CD4-positive, alpha-beta T cell treated with Interleukin-4 for 4 hours (primary cell): ENCODE data around the gene RCOR2.
"Not testable (repeated sequence)": the region's sequence is repeated elsewhere in the genome, so short reads cannot be mapped to it uniquely, and the experiment has no call there.

ENCODE experiments used
- DNase-seq: peaks from one replicate; pipeline ENCODE4 v3.0.0-alpha.2; 2020

Gene RCOR2

DNA sequence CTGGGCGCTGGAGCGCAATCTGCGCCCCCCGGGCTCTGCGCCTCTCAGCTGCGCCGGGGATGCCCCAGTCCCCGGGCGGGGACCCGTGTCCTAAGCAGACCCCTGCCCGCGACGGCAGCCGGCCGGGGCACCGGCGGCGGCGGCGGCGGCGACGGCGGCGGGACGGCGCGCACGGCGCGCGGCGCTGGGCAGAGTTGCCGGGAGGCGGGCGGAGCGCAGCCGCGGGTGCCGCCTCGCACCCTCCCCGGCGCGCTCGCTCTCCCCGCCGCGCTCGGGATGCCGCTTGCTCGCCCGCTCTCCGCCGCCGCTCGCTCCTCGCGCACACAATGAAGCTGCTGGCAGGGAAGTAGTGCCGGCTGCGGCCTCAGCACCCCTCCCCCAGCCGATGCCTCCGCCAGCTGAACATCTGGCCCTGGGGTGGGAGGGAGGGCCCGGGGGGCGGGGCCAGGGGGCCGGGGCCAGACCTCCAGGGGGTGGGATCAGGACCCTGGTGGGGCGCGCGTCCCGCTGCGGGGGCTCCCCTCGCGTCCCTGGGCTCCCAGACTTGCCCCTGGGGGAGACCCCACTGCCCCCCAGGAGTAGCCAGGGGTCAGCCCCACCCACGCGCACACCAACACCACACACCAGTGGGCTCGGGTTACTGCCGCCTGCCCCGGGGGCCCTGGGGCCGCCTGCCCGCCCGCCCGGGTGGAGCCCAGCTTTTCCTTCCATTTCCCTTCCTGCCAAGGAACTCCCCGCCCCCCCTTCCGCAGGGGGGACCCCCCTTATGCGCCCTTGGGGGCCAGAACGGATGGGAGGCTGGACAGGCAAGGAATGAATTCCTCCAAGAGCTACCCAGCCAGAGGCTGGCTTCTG is at the start of gene RCOR2:
Gene RCOR2, minus strand, starts transcription at position 328 of the 855 bp plus-strand sequence. CDS start 708 bp downstream, outside the sequence.
- peak; percentile 62 for DNase-seq

DNA sequence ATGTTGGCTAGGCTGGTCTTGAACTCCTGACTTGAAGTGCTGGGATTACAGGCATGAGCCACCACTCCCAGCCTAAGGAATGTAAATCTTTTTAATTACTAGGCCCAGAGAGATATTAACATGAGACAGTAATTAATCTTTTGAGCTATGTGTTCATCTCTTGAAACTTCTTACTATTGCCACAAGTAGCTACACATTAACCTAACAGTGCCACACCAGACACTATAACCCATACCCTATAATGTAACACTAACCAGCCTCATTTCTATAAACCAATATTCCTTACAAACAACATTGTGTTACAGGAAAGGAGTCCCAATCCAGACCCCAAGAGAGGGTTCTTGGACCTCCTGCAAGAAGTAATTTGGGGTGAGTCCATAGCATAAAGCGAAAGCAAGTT is 49.5 kb upstream of the RCOR2 start:
- no peak for DNase-seq

- DNase-seq = not testable (repeated sequence)
Measured at GRCh38 chr11:63963895-63964294, 46.9 kb upstream of the RCOR2 start.

GRCh38 chr11:63961608-63962412 is 44.8 kb upstream of the RCOR2 start:
- DNase-seq = peak; percentile 32

- no peak for DNase-seq
Measured at GRCh38 chr11:63958008-63958407, 41.0 kb upstream of the RCOR2 start.

- no peak for DNase-seq
Measured at GRCh38 chr11:63952570-63952969, 35.6 kb upstream of the RCOR2 start.

DNA sequence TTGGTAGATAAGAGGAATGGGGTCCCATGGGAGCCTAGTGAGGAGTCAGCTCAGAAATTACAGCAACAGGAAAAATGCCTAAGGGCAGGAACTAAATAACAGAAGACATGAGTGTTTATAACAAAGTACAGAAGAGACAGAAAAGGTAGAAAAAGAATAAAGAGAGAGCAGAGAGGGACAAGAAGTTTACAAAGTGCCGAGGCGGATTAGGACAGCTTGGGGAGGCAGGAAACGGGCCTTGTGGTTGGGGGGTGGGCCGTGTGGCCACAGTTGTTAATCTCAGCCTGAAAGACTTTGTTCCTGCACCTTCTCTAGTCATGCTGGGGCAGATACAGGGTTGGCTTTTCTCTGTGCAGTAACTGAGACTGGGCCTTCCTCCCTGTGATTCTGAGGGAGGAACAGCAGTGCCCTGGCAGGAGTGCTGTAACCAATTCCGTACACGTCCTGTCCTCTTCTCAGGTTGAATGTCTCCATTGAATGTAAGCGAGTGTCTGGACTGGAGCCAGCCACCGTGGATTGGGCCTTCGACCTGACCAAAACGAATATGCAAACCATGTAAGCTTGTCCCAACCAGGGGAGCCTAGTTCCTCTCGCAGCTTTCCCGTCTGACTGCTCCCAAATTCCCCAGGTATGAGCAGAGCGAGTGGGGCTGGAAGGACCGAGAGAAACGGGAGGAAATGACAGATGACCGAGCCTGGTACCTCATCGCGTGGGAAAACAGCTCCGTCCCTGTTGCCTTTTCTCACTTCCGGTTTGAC is 35.0 kb upstream of the RCOR2 start:
- DNase-seq = peak; percentile 44

GRCh38 chr11:63945477-63946163 is 28.7 kb upstream of the RCOR2 start:
- peak; percentile 52 for DNase-seq

DNA sequence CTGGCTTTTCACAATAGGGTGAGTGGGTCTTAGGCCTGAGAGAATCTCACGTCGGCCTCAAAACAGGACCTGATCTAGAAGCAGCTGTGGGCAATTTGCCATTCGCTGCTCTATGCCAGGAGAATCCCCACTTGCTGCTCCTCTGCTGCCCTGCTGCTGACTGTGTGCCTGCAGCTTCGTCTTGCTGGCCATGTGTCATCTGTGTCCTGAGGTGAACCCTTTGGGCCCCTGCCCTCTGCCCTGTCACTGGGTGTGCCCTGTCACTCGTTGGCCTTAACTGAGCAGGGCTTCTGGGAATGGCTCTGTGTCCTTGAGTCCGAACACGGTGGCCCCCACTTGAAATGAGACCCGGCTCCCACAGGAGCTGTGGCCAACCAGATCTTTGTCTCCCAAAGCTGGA is 28.0 kb upstream of the RCOR2 start:
- DNase-seq = no peak

DNA sequence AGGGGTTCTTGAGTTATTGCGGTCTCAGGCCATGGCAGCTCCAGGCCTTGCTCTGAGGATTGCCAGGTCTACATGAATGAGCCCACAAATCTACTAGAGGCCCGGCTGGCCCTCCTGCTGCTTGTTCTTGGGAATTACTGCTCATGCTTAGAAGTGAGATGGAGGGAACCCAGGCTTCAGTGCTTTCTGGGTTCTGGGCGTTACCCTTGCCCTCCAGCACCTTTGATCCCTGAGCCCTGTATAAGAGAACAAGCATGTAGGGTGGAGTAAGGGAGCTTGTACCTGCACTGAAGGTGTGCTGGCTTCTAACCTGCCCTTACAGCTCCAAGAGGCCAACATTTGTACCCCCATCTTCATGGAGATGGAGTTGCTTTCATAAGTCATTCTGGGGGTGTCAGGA is 25.8 kb upstream of the RCOR2 start:
- no peak for DNase-seq

- DNase-seq = no peak
Measured at GRCh38 chr11:63941901-63942300, 24.9 kb upstream of the RCOR2 start.

- DNase-seq = no peak
Measured at GRCh38 chr11:63940786-63941185, 23.8 kb upstream of the RCOR2 start.

DNA sequence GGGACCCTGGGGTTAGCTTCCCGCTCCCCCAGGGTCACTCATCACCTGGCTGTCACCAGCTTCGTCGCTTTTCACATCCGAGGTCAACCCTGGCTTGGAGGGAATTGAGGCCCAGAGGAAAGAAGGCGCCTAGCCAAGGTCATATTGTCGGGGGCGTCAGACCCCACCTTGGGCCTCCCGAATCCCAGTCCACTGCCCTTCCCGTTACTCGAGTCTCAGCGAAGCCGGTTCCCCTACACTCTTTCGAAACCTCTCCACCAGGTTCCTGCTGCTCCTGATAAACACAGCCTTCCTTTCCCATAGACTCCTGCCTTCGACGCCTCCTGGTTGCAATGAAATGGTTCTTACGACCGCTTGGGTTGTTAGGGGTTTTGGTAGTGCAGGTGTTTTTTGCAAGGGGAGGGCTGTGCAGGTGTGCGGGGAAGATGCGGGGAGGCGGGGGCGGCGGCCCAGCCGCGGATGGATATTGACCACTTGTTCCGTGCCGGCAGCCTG is 22.5 kb upstream of the RCOR2 start:
- DNase-seq = no peak

GRCh38 chr11:63938479-63939396 is 21.8 kb upstream of the RCOR2 start, which contains the start of gene NAA40:
Gene NAA40, plus strand, starts transcription at chr11:63939002. Its CDS starts 95 bp downstream, at chr11:63939097.
- peak; percentile 95 for DNase-seq

GRCh38 chr11:63937713-63938478 is 20.9 kb upstream of the RCOR2 start:
- DNase-seq = no peak

GRCh38 chr11:63933459-63933858 is 16.5 kb upstream of the RCOR2 start:
- DNase-seq = no peak

GRCh38 chr11:63931876-63932275 is 14.9 kb upstream of the RCOR2 start:
- no peak for DNase-seq

DNA sequence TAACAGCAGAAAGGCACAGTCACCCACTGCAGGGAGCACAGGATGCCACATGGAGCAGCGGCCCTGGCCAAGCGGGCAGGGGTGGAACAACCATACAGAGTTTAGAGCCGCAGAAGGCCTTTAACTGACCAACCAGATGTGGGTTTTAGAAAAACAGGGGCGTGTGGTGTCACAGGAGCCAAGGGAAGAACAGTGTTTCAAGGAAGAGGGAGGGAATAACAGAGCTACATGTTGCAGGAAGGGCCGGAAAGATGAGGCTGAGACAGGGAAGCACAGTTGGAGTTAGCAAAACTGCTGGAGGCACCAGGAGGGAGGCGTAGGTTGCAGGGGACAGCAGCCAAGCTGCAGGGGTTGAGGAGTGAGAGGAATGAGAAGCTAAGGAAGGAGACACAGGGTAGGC is 14.1 kb upstream of the RCOR2 start:
- no peak for DNase-seq

GRCh38 chr11:63929616-63930015 is 12.7 kb upstream of the RCOR2 start:
- no peak for DNase-seq

- no peak for DNase-seq
Measured at GRCh38 chr11:63923319-63923718, 6.4 kb upstream of the RCOR2 start.
